RWPE2 (cell line): ENCODE results near the gene ALCAM.

Source experiments
- ATAC-seq: fragments of 200-7000 bp; cut with Tn5 transposase; 3 replicates; pipeline ENCODE4 v1.9.1; 2021; ENCODE audit warnings: low read depth
- DNase-seq: peaks from one replicate; pipeline ENCODE4 v3.0.0-alpha.2; 2020; ENCODE audit warnings: low spot score
- H3K27ac ChIP-seq: fragments of 450-650 bp; 2 replicates; pipeline ENCODE4 v1.5.1; 2017; ENCODE audit warnings: mild to moderate bottlenecking; ENCODE audit not compliant: poor library complexity, severe bottlenecking
- H3K27me3 ChIP-seq: fragments of 250-450 bp; sonication (Bioruptor Pico); 2 replicates; pipeline ENCODE4 v1.5.1; 2021; ENCODE audit warnings: mild to moderate bottlenecking, moderate library complexity; ENCODE audit not compliant: insufficient read depth, poor library complexity, severe bottlenecking
- H3K36me3 ChIP-seq: fragments of 250-450 bp; sonication (Bioruptor Pico); 2 replicates; pipeline ENCODE4 v1.5.1; 2020; ENCODE audit warnings: low read depth, mild to moderate bottlenecking, moderate library complexity
- H3K4me1 ChIP-seq: fragments of 250-450 bp; sonication (Bioruptor Pico); 2 replicates; pipeline ENCODE4 v1.5.1; 2021; ENCODE audit warnings: mild to moderate bottlenecking, moderate library complexity; ENCODE audit not compliant: insufficient read depth, poor library complexity, severe bottlenecking
- H3K4me3 ChIP-seq: fragments of 250-450 bp; sonication (Bioruptor Pico); 2 replicates; pipeline ENCODE4 v1.5.1; 2021; ENCODE audit warnings: mild to moderate bottlenecking, moderate library complexity; ENCODE audit not compliant: severe bottlenecking
- H3K9me3 ChIP-seq: fragments of 250-450 bp; sonication (Bioruptor Pico); 2 replicates; pipeline ENCODE4 v1.5.1; 2021; ENCODE audit warnings: mild to moderate bottlenecking, moderate library complexity; ENCODE audit not compliant: severe bottlenecking
- TF ChIP-seq, protein P1 (sequence below): fragments of 450-650 bp; IDR thresholded peaks from one replicate; pipeline ENCODE4 v1.5.1; 2017; ENCODE audit warnings: mild to moderate bottlenecking, moderate library complexity; ENCODE audit not compliant: poor library complexity, severe bottlenecking

ALCAM gene

DNA sequence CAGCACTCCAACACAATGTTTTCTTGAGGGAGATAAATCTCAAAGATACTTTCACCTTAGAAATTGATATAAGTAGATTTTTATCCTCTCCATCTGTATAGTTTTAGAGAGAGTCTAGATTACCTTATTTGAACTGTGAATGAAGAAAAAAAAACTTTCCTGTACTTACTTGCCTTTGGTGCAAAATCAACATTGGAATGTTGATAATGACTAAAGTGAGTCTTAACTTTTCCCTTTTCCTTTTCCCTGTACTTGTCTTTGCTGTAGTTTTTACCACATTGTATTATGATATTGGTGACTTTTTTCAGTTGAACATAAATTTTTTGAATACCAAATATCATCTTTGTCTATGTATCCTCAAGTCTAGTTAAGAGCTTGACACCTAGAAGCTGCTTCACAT is 6.7 kb downstream of the ALCAM start:
- Histone ChIP-seq H3K36me3 (peaks cover 34% of the 10 kb centered on the region), H3K27me3 (no peaks in the 10 kb centered on the region), H3K9me3 (no peaks in the 10 kb centered on the region), H3K27ac (peak overlapping the region; percentile 13), H3K4me1 (peaks cover 43% of the 10 kb centered on the region), H3K4me3 (no peak overlapping the region)
- ATAC-seq (no peak), DNase-seq (no peak)
- TF ChIP-seq, protein P1, sequence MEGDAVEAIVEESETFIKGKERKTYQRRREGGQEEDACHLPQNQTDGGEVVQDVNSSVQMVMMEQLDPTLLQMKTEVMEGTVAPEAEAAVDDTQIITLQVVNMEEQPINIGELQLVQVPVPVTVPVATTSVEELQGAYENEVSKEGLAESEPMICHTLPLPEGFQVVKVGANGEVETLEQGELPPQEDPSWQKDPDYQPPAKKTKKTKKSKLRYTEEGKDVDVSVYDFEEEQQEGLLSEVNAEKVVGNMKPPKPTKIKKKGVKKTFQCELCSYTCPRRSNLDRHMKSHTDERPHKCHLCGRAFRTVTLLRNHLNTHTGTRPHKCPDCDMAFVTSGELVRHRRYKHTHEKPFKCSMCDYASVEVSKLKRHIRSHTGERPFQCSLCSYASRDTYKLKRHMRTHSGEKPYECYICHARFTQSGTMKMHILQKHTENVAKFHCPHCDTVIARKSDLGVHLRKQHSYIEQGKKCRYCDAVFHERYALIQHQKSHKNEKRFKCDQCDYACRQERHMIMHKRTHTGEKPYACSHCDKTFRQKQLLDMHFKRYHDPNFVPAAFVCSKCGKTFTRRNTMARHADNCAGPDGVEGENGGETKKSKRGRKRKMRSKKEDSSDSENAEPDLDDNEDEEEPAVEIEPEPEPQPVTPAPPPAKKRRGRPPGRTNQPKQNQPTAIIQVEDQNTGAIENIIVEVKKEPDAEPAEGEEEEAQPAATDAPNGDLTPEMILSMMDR: no peak

DNA sequence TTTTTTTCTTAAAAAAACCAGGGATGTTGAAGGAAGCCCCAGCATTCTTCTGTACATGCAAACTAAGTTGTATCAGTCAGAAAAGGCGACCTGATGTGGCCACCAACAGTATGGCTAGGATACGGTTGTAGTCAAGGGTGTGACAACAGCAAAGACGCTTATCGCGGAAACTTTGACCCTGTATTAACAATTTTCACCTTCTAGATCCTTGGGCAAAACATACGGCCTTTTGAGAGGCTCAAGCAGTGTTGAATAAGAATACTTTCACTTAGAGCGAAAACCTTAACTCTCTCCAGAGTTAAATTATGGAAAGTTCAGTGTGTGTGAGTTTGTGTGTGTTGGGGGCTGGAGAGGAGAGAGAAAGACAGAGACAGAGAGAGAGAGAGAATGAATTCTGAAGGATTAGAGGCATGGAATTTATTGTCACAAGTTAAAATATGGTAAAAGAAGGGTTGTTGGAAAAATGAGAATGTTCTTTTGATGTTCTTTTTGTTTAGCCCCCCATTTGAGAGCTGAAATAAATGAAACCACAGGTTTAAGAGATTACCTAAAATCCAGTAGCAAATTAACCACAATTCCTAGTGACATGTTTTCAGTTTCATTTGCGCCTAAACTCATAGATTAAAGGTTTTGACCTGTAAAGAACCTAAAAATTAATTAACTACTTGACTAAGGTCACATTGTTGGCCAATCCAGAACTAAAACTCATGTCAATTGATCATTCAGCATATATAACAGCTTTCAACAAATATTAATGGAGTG is 9.2 kb downstream of the ALCAM start:
- Histone ChIP-seq H3K4me3 (no peak overlapping the region), H3K27me3 (no peaks in the 10 kb centered on the region), H3K9me3 (no peaks in the 10 kb centered on the region), H3K36me3 (peaks cover 40% of the 10 kb centered on the region), H3K27ac (no peak overlapping the region), H3K4me1 (peaks cover 32% of the 10 kb centered on the region)
- ATAC-seq (no peak), DNase-seq (no peak)
- TF ChIP-seq, protein P1: no peak

DNA sequence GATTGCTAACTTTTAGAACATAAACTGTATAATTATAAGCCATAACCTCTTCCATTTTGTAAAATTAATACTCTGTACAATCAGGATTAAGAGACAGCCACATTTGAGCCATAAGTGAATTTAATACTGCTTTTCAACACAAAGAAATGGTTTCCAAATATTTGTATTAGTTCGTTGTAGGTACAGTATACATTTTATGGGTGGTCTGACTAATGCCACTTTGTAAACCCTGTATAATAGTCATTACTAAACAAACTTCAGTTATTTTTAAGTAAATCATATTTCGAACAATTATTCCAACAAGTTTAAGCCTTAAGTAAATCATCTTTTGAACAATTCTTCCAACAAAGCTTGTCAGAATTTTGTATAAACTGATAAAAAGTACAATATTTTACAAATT is 11.0 kb downstream of the ALCAM start:
- DNase-seq: no peak
- Histone ChIP-seq H3K27me3 (no peaks in the 10 kb centered on the region), H3K9me3 (no peaks in the 10 kb centered on the region), H3K4me1 (peaks cover 15% of the 10 kb centered on the region), H3K27ac (no peak overlapping the region), H3K36me3 (peaks cover 42% of the 10 kb centered on the region), H3K4me3 (no peak overlapping the region)
- TF ChIP-seq, protein P1: no peak
- ATAC-seq: no peak

DNA sequence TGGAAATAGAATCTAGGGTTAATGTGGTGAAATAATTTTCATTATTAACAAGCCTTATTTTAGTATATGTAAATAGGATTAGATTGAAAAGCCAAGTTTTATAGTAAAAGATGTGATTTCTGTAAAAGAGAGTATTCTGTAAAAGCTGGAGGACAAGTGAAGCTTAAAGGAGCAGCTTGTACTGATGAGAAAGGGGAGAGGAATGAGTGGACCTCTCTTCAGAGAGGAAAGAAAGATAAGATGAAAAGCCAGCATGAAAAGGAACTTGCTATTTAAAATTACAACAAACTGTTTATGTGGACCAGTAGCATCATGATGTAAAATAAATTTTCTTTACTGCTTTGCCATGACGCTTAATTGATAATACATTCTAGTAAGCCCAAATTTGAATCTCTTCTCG is 18.5 kb downstream of the ALCAM start:
- ATAC-seq (no peak), DNase-seq (no peak)
- Histone ChIP-seq H3K27me3 (no peaks in the 10 kb centered on the region), H3K4me1 (peaks cover 50% of the 10 kb centered on the region), H3K9me3 (peaks cover 7% of the 10 kb centered on the region), H3K36me3 (peaks cover 20% of the 10 kb centered on the region), H3K27ac (peak overlapping the region; percentile 94), H3K4me3 (no peak overlapping the region)
- TF ChIP-seq, protein P1: no peak

DNA sequence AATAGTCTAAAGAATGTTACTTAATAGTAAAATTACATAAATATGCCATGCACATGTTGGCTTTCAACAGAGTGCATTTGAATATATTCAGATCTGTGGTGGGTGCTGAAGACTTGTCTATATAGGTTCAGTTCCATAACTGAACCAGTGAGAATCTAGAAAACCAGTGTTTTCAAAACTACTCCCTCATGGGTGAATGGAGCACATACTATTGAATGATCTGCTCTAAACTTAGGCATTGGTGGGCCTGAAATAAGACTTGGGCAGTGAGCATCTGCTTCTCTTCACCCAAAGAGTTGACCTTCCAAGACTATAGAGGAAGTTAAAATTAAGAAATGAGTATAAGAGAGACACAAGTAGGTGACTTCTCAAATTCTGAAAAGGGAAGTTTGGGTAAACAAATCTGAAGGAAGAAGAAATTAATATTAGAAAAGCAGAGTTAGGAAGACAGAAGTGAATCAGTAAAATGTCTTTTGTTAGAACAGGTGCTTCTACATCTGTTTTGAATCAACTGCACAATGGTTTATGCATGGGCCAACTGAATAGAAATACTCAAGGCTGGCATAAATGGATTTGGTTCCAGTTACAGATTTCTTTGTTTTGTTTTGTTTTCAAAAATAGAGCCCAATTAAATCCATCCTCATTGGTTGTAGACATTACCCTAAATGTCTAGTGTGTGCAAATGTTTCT is 19.3 kb downstream of the ALCAM start:
- Histone ChIP-seq H3K9me3 (peaks cover 7% of the 10 kb centered on the region), H3K4me1 (peaks cover 50% of the 10 kb centered on the region), H3K36me3 (peaks cover 19% of the 10 kb centered on the region), H3K4me3 (no peak overlapping the region), H3K27ac (peak overlapping the region; percentile 94), H3K27me3 (no peaks in the 10 kb centered on the region)
- DNase-seq (no peak), ATAC-seq (no peak)
- TF ChIP-seq, protein P1: no peak
